ENCODE data around the gene SPECC1L.
A peak's percentile ranks its signal among the peaks of the same experiment; 100 is the strongest.

Gene SPECC1L

GRCh38 chr22:24466716-24467328 lies 196.2 kb downstream of the SPECC1L start:
- peak in 3 of 56 donors; percentile 0 to 43 (median 14) for DNase-seq

DNA sequence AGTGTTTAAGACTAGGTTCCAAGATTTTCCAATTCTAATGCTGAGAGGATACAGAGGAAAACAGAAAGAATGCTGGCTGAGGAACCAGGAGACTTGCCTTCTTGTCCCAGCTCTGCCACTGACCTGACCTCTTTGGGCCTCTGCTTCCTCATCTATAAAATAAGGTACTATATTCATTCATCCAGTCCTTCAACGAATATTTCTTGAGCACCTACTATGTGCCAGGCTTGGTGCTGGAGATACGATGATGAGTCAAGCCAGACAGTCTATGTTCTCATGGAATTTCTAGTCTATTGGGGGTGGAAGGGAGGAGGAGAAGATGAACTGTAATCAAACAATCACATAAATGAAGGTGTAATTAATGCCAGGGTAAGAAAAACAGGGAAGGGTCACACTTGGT lies 196.7 kb downstream of the SPECC1L start:
- no peak for DNase-seq

Measured in nucleus accumbens (tissue), 56 donors.